Psoas muscle (tissue), 8 donors: Measurements from ENCODE around the gene NSL1. TPM values are rescaled to one million over a fixed set of nuclear protein-coding genes. Genes with fewer than 3 reads are reported as not detected.

Experiments
- ATAC-seq, 4 donors: fragments of 200-7000 bp; cut with Tn5 transposase; one replicate each; pipeline ENCODE4 v1.9.1; 2020; ENCODE audit warnings: moderate library complexity in 3 of 4, mild to moderate bottlenecking in 2 of 4
- DNase-seq, 2 donors: peaks; one replicate each; pipeline ENCODE4 v3.0.0-alpha.2; 2020
- H3K27ac ChIP-seq: fragments of 200-600 bp; one replicate; pipeline ENCODE4 v1.8.0; 2022
- H3K27me3 ChIP-seq, 3 donors: fragments of 200-600 bp in 1 of 3; one replicate each; pipeline versions ENCODE4 v1.6.1 to v1.8.0; 2013 to 2022; ENCODE audit warnings: low read length in 2 of 3, mild to moderate bottlenecking in 2 of 3, moderate library complexity in 1 of 3; ENCODE audit not compliant: insufficient read depth in 3 of 3
- H3K36me3 ChIP-seq, 2 donors: fragments of 200-600 bp in 1 of 2; one replicate each; pipeline versions ENCODE4 v1.6.1 to v1.8.0; 2013 to 2022; ENCODE audit warnings: low read depth in 1 of 2, mild to moderate bottlenecking in 1 of 2, moderate library complexity in 1 of 2; ENCODE audit not compliant: insufficient read depth in 1 of 2
- H3K4me1 ChIP-seq: fragments of 200-600 bp; one replicate; pipeline ENCODE4 v1.8.0; 2022
- H3K4me3 ChIP-seq: fragments of 200-600 bp; one replicate; pipeline ENCODE4 v1.8.0; 2022; ENCODE audit warnings: mild to moderate bottlenecking
- H3K9me3 ChIP-seq: fragments of 200-600 bp; one replicate; pipeline ENCODE4 v1.8.0; 2022
- WGBS, 3 donors: extraction: QIAGEN DNeasy Blood & Tissue Kit; methylation state at CpG; one replicate each; pipeline versions ENCODE4 v1.1.6 to v1.1.7; 2013; 5-methylcytosine and 5-hydroxymethylcytosine counted together
- intact Hi-C, 2 donors: fragments of 100-400 bp; cut with DNase I; formaldehyde crosslinking; loops; one replicate each; pipeline versions ENCODE4 v1.11.0 to v1.14.2; 2022
- polyA plus RNA-seq, 3 donors: library from polyadenylated mRNA; stranded (reverse); fragments of 200-250 nt; gene quantifications; one replicate each; pipeline ENCODE4 v1.2.3, GENCODE V29; 2013
- total RNA-seq, 4 donors: library from RNA; stranded (reverse); fragmentation: NEBNext Ultra II Directional in 2 of 4; extraction: Animal tissue kit (Norgen Biotek cat#: 25700) in 2 of 4; gene quantifications; one replicate each; pipeline versions ENCODE4 v1.2.1 to v1.2.4, GENCODE V29; 2021 to 2023
- TF ChIP-seq, protein P1 (sequence below): fragments of 200-600 bp; IDR thresholded peaks from one replicate; pipeline ENCODE4 v1.8.0; 2022; ENCODE audit warnings: antibody characterized with exemption
- donor health status: healthy with polysubstance abuse.
- donor health status: DM: no; HTN: no; CAD: no; lungs with moderate emphysema.
- donor health status: Bipolar disorder and iron deficiency.
- donor health status: healthy.
- donor health status: DM: yes; HTN: yes; CAD: no.
- donor health status: DM: no; HTN: no; CAD: no.
- donor health status: DM: no; HTN: no; CAD: no.
- donor health status: DM: yes; HTN: yes; CAD: no.

NSL1 gene
- total and polyA plus RNA-seq, 7 donors: 13.2 to 34.5 (median 18.6) TPM

DNA sequence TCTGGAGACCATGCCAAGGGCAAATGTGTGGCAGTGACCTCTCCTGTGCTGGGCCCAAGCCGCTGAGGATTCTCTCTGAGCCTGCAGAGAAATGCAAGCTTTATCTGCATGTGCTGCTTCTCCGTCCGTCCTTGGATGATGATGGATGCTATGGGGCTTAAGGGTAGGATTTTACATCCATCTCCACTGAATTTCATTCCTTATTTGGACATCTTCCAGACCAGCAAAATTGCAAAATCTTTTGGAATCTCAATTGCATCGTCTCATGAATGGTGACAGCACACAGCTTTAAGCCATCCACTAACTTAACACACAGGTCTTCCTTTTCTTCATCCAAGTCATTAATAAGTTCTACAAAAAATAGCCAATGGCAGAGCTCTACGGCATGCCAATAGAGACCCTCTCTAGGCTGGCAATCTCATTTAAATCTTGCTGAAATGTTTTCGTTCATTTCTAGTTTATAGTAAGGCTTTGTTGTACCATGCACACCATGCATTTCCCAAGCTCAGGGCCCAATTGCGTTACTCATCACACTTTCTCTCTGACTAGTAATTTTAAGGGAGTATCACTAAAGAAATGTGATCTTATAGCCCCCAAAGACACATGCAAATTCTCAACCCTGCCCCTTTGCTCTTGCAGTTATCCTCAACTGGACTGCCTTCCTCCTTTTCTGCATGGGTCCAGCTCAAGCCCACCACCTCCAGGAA lies 103.1 kb downstream of the NSL1 start:
- Histone ChIP-seq H3K27me3 (peaks cover 0 to 7% (median 1%) of the 10 kb centered on the region in 3 donors), H3K36me3 (no peaks in the 10 kb centered on the region), H3K4me1 (no peaks in the 10 kb centered on the region), H3K9me3 (no peaks in the 10 kb centered on the region), H3K27ac (no peak overlapping the region), H3K4me3 (no peak overlapping the region)
- no peak for DNase-seq
- TF ChIP-seq, protein P1, sequence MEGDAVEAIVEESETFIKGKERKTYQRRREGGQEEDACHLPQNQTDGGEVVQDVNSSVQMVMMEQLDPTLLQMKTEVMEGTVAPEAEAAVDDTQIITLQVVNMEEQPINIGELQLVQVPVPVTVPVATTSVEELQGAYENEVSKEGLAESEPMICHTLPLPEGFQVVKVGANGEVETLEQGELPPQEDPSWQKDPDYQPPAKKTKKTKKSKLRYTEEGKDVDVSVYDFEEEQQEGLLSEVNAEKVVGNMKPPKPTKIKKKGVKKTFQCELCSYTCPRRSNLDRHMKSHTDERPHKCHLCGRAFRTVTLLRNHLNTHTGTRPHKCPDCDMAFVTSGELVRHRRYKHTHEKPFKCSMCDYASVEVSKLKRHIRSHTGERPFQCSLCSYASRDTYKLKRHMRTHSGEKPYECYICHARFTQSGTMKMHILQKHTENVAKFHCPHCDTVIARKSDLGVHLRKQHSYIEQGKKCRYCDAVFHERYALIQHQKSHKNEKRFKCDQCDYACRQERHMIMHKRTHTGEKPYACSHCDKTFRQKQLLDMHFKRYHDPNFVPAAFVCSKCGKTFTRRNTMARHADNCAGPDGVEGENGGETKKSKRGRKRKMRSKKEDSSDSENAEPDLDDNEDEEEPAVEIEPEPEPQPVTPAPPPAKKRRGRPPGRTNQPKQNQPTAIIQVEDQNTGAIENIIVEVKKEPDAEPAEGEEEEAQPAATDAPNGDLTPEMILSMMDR: no peak
- ATAC-seq: no peak
- intact Hi-C loops: no loop called here
- WGBS, 3 donors: 75 to 78% (median 76%) methylated on average over 7 of the region's 7 CpGs

DNA sequence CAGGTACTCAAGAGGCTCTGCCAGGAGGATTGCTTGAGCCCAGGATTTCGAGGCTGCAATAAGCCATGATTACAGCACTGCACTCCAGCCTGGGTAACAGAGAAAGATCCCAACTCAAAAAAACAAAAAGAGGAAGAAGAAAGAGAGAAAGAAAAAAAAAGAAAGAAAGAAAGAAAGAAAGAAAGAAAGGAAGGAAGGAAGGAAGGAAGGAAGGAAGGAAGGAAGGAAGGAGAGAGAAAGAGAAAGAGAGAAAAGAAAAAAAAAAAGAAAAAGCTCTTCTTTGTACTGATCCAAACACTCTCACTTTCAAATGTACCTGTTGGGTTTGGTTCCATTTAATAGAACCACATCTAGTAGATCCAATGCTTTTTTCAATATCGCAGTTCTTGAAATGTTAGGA lies 103.8 kb downstream of the NSL1 start:
- TF ChIP-seq, protein P1: no peak
- Histone ChIP-seq H3K4me1 (no peaks in the 10 kb centered on the region), H3K36me3 (no peaks in the 10 kb centered on the region), H3K4me3 (no peak overlapping the region), H3K9me3 (no peaks in the 10 kb centered on the region), H3K27me3 (peaks cover 0 to 7% (median 1%) of the 10 kb centered on the region in 3 donors), H3K27ac (no peak overlapping the region)
- intact Hi-C loops: no loop called here
- WGBS, 3 donors: 86 to 96% (median 92%) methylated on average over 2 of the region's 2 CpGs
- no peak for DNase-seq
- ATAC-seq: no peak

DNA sequence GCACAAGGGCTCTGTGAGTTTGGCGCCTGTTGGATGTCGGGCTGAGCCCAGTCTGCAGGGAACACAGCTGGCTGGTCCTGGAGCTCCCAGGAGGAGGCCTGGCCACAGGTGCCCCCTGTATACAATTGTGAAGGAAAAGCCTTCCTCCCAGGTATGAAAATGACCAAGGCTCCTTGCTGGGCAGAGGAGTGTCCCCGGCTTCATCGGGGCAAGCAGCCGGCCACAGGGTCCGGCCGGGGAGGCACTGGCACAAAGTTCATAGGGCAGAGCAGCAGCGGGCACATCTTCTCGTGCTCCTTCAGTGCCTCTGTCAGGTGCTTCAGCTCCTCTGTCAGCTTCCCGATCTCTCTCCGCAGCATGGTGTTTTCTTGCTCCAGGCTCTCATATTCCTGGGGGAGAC lies 105.0 kb downstream of the NSL1 start:
- TF ChIP-seq, protein P1: no peak
- intact Hi-C loops: no loop called here
- Histone ChIP-seq H3K27me3 (peaks cover 0 to 7% (median 1%) of the 10 kb centered on the region in 3 donors), H3K36me3 (no peaks in the 10 kb centered on the region), H3K4me1 (no peaks in the 10 kb centered on the region), H3K9me3 (no peaks in the 10 kb centered on the region), H3K4me3 (no peak overlapping the region), H3K27ac (no peak overlapping the region)
- 90 to 94% (median 92%) methylated on average over 11 of the region's 11 CpGs for WGBS, 3 donors
- no peak for DNase-seq
- no peak for ATAC-seq

DNA sequence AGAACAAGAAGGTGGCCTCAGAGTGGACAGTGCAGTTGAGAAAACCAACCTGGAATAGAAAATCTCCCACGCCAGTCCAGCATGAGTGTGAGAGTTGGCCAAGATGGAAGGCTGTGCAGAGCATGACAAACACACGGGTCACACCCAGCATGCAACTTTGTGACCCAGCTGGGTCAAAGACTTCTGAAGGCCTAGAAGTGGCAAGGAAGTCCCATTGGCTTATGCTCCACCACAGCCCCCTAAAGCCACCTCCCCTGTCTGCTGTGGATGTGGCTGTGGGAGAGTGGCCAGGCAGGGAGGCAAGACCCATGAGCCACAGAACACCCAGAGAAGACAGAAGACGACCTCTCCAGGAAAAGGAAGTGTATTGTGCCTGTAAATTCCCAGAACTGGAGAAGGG lies 105.5 kb downstream of the NSL1 start:
- TF ChIP-seq, protein P1: no peak
- WGBS, 3 donors: 72 to 73% (median 72%) methylated on average over 3 of the region's 3 CpGs
- DNase-seq (no peak), ATAC-seq (no peak)
- Histone ChIP-seq H3K27ac (no peak overlapping the region), H3K9me3 (no peaks in the 10 kb centered on the region), H3K27me3 (peaks cover 0 to 7% (median 1%) of the 10 kb centered on the region in 3 donors), H3K36me3 (no peaks in the 10 kb centered on the region), H3K4me3 (no peak overlapping the region), H3K4me1 (no peaks in the 10 kb centered on the region)
- intact Hi-C loops: no loop called here

DNA sequence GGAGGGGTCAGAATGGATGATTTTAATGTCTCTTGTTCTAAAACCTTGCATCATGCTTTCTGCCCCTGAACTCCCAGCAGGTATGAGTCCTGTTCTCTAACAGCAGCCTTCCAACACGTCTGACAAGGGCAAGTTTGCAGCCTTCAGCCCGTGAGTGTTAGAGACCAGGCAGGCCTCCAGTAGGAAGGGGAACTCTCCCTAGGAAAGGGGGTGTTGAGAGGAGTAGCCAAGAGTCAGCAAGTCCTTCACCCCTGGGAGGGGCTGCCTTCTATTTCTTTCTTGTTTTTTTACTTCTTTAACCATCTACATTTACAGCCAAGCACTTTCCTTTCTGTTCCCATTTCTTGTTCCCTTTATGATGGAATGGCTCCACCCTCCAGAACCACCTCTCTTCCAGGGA lies 106.1 kb downstream of the NSL1 start:
- H3K4me3 ChIP-seq: no peak overlapping the region
- no peak for ATAC-seq
- TF ChIP-seq, protein P1: no peak
- H3K36me3 ChIP-seq: no peaks in the 10 kb centered on the region
- H3K4me1 ChIP-seq: no peaks in the 10 kb centered on the region
- 61 to 72% (median 65%) methylated on average over 2 of the region's 2 CpGs for WGBS, 3 donors
- H3K27me3 ChIP-seq: peaks cover 0 to 7% (median 1%) of the 10 kb centered on the region in 3 donors
- no peak for DNase-seq
- no peak overlapping the region for H3K27ac ChIP-seq
- intact Hi-C loops: no loop called here
- H3K9me3 ChIP-seq: no peaks in the 10 kb centered on the region
